D721Med (cell line): Measurements from ENCODE around the gene ACP6.

ENCODE experiments used
- DNase-seq: peaks from one replicate; pipeline ENCODE4 v3.0.0; 2011; ENCODE audit warnings: low spot score; ENCODE audit not compliant: insufficient read length
- FAIRE-seq: peaks from 2 replicates; lab custom pipeline; 2011; peaks lifted over from hg19 to GRCh38; lab: Jason Lieb, UNC
- CTCF ChIP-seq: IDR thresholded peaks from 2 replicates; pipeline ENCODE4 v1.5.1; 2012; ENCODE audit warnings: mild to moderate bottlenecking, control low read depth; ENCODE audit not compliant: insufficient read depth; ENCODE audit errors: missing control alignments

ACP6 gene

GRCh38 chr1:147636314-147636713 is 34.0 kb downstream of the ACP6 start:
- FAIRE-seq (no peak), DNase-seq (no peak)
- TF ChIP-seq CTCF = no peak

- TF ChIP-seq CTCF = no peak
- FAIRE-seq (no peak), DNase-seq (no peak)
These were observed 35.0 kb downstream of the ACP6 start for GRCh38 chr1:147635342-147635741.

- FAIRE-seq (no peak), DNase-seq (no peak)
- TF ChIP-seq CTCF = no peak
These were observed 35.7 kb downstream of the ACP6 start for GRCh38 chr1:147634645-147635044.

- TF ChIP-seq CTCF = no peak
- FAIRE-seq = no peak
- DNase-seq = no peak
These were observed 36.6 kb downstream of the ACP6 start for GRCh38 chr1:147633759-147634158.

- DNase-seq = no peak
- FAIRE-seq = no peak
- TF ChIP-seq CTCF = no peak
These were observed 38.5 kb downstream of the ACP6 start for GRCh38 chr1:147631839-147632238.

- FAIRE-seq (no peak), DNase-seq (no peak)
- no peak for TF ChIP-seq CTCF
These were observed 39.9 kb downstream of the ACP6 start for GRCh38 chr1:147630447-147630846.

GRCh38 chr1:147630022-147630421 is 40.3 kb downstream of the ACP6 start:
- no peak for DNase-seq
- no peak for FAIRE-seq
- TF ChIP-seq CTCF = no peak
